Measurements from ENCODE around the gene AIG1.

DNA sequence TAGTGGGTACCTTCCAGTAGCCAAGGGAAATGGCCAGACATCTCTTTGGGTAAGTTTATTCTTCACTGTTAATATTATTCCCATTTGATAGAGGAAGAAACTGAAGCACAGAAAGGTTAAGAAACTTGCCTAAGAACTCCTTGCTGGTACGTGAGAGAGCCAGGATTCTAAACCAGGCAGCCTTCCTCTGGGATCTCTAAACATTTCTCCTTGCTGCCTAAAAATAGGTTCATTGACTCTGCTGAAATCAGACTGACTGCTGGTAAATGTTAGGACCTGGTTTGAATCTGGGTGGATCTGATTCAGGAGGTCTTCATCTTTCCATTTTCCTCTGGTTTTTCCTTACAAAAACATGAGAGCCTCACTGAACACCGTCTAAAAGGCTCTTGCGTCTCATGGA, 186.9 kb downstream of the AIG1 start:
- TF ChIP-seq POLR2A (IDR thresholded peaks at IDR 0.05; ENCODE audit: low read depth, low read length) = no peak
- no peak for TF ChIP-seq TAF1 (IDR thresholded peaks at IDR 0.05; ENCODE audit: borderline replicate concordance, low read depth, low read length)
- no peak for TF ChIP-seq POLR2AphosphoS5 (IDR thresholded peaks at IDR 0.05; ENCODE audit: low read depth, low read length)

Measured in GM12892 (cell line).